Measurements from ENCODE around the gene TTC21B.

The TTC21B gene

GRCh38 chr2:165852394-165852793, 101.2 kb downstream of the TTC21B start:
- Histone ChIP-seq H3K4me1 (ENCODE audit: control insufficient read depth in 5 of 5, insufficient read depth in 5 of 5, low read length in 5 of 5) (no peaks in the 10 kb centered on the region), H3K36me3 (ENCODE audit: control insufficient read depth in 5 of 5, insufficient read depth in 5 of 5, low read length in 5 of 5) (peaks cover 0 to 10% (median 0%) of the 10 kb centered on the region in 5 donors), H3K27me3 (ENCODE audit: control insufficient read depth in 5 of 5, insufficient read depth in 4 of 5, low read length in 5 of 5) (no peaks in the 10 kb centered on the region), H3K9me3 (ENCODE audit: control insufficient read depth in 5 of 5, low read length in 5 of 5) (peaks cover 0 to 6% (median 0%) of the 10 kb centered on the region in 5 donors), H3K4me3 (ENCODE audit: low read depth in 1 of 5, low read length in 5 of 5) (no peak overlapping the region), H3K9ac (ENCODE audit: low read length in 5 of 5) (no peak overlapping the region), H3K27ac (ENCODE audit: low read depth, low read length) (no peak overlapping the region)

- Histone ChIP-seq H3K9me3 (ENCODE audit: control insufficient read depth in 5 of 5, low read length in 5 of 5) (no peaks in the 10 kb centered on the region), H3K4me1 (ENCODE audit: control insufficient read depth in 5 of 5, insufficient read depth in 5 of 5, low read length in 5 of 5) (no peaks in the 10 kb centered on the region), H3K4me3 (ENCODE audit: low read depth in 1 of 5, low read length in 5 of 5) (no peak overlapping the region), H3K27me3 (ENCODE audit: control insufficient read depth in 5 of 5, insufficient read depth in 4 of 5, low read length in 5 of 5) (no peaks in the 10 kb centered on the region), H3K9ac (ENCODE audit: low read length in 5 of 5) (no peak overlapping the region), H3K36me3 (ENCODE audit: control insufficient read depth in 5 of 5, insufficient read depth in 5 of 5, low read length in 5 of 5) (peaks cover 0 to 4% (median 0%) of the 10 kb centered on the region in 5 donors), H3K27ac (ENCODE audit: low read depth, low read length) (no peak overlapping the region)
These were observed 106.6 kb downstream of the TTC21B start for GRCh38 chr2:165847001-165847400.

GRCh38 chr2:165846056-165846455, 107.5 kb downstream of the TTC21B start:
- Histone ChIP-seq H3K27ac (ENCODE audit: low read depth, low read length) (no peak overlapping the region), H3K4me3 (ENCODE audit: low read depth in 1 of 5, low read length in 5 of 5) (no peak overlapping the region), H3K4me1 (ENCODE audit: control insufficient read depth in 5 of 5, insufficient read depth in 5 of 5, low read length in 5 of 5) (no peaks in the 10 kb centered on the region), H3K36me3 (ENCODE audit: control insufficient read depth in 5 of 5, insufficient read depth in 5 of 5, low read length in 5 of 5) (peaks cover 0 to 4% (median 0%) of the 10 kb centered on the region in 5 donors), H3K27me3 (ENCODE audit: control insufficient read depth in 5 of 5, insufficient read depth in 4 of 5, low read length in 5 of 5) (no peaks in the 10 kb centered on the region), H3K9me3 (ENCODE audit: control insufficient read depth in 5 of 5, low read length in 5 of 5) (no peaks in the 10 kb centered on the region), H3K9ac (ENCODE audit: low read length in 5 of 5) (no peak overlapping the region)

GRCh38 chr2:165844216-165844615, 109.4 kb downstream of the TTC21B start:
- no peaks in the 10 kb centered on the region for H3K4me1 ChIP-seq (ENCODE audit: control insufficient read depth in 5 of 5, insufficient read depth in 5 of 5, low read length in 5 of 5)
- no peaks in the 10 kb centered on the region for H3K9me3 ChIP-seq (ENCODE audit: control insufficient read depth in 5 of 5, low read length in 5 of 5)
- no peaks in the 10 kb centered on the region for H3K27me3 ChIP-seq (ENCODE audit: control insufficient read depth in 5 of 5, insufficient read depth in 4 of 5, low read length in 5 of 5)
- H3K4me3 ChIP-seq (ENCODE audit: low read depth in 1 of 5, low read length in 5 of 5) = no peak overlapping the region
- H3K9ac ChIP-seq (ENCODE audit: low read length in 5 of 5) = no peak overlapping the region
- no peak overlapping the region for H3K27ac ChIP-seq (ENCODE audit: low read depth, low read length)
- peaks cover 0 to 4% (median 0%) of the 10 kb centered on the region in 5 donors for H3K36me3 ChIP-seq (ENCODE audit: control insufficient read depth in 5 of 5, insufficient read depth in 5 of 5, low read length in 5 of 5)

- H3K4me1 ChIP-seq (ENCODE audit: control insufficient read depth in 5 of 5, insufficient read depth in 5 of 5, low read length in 5 of 5) = no peaks in the 10 kb centered on the region
- H3K27me3 ChIP-seq (ENCODE audit: control insufficient read depth in 5 of 5, insufficient read depth in 4 of 5, low read length in 5 of 5) = no peaks in the 10 kb centered on the region
- no peak overlapping the region for H3K27ac ChIP-seq (ENCODE audit: low read depth, low read length)
- H3K9me3 ChIP-seq (ENCODE audit: control insufficient read depth in 5 of 5, low read length in 5 of 5) = no peaks in the 10 kb centered on the region
- no peak overlapping the region for H3K4me3 ChIP-seq (ENCODE audit: low read depth in 1 of 5, low read length in 5 of 5)
- H3K9ac ChIP-seq (ENCODE audit: low read length in 5 of 5) = no peak overlapping the region
- H3K36me3 ChIP-seq (ENCODE audit: control insufficient read depth in 5 of 5, insufficient read depth in 5 of 5, low read length in 5 of 5) = peaks cover 0 to 4% (median 0%) of the 10 kb centered on the region in 5 donors
These were observed 110.2 kb downstream of the TTC21B start for GRCh38 chr2:165843351-165843750.

- Histone ChIP-seq H3K27me3 (ENCODE audit: control insufficient read depth in 5 of 5, insufficient read depth in 4 of 5, low read length in 5 of 5) (no peaks in the 10 kb centered on the region), H3K4me1 (ENCODE audit: control insufficient read depth in 5 of 5, insufficient read depth in 5 of 5, low read length in 5 of 5) (no peaks in the 10 kb centered on the region), H3K4me3 (ENCODE audit: low read depth in 1 of 5, low read length in 5 of 5) (no peak overlapping the region), H3K36me3 (ENCODE audit: control insufficient read depth in 5 of 5, insufficient read depth in 5 of 5, low read length in 5 of 5) (peaks cover 0 to 4% (median 0%) of the 10 kb centered on the region in 5 donors), H3K27ac (ENCODE audit: low read depth, low read length) (no peak overlapping the region), H3K9ac (ENCODE audit: low read length in 5 of 5) (no peak overlapping the region), H3K9me3 (ENCODE audit: control insufficient read depth in 5 of 5, low read length in 5 of 5) (no peaks in the 10 kb centered on the region)
These were observed 113.1 kb downstream of the TTC21B start for GRCh38 chr2:165840333-165840958.

- Histone ChIP-seq H3K27me3 (ENCODE audit: control insufficient read depth in 5 of 5, insufficient read depth in 4 of 5, low read length in 5 of 5) (no peaks in the 10 kb centered on the region), H3K9ac (ENCODE audit: low read length in 5 of 5) (no peak overlapping the region), H3K4me1 (ENCODE audit: control insufficient read depth in 5 of 5, insufficient read depth in 5 of 5, low read length in 5 of 5) (no peaks in the 10 kb centered on the region), H3K27ac (ENCODE audit: low read depth, low read length) (no peak overlapping the region), H3K36me3 (ENCODE audit: control insufficient read depth in 5 of 5, insufficient read depth in 5 of 5, low read length in 5 of 5) (peaks cover 0 to 4% (median 0%) of the 10 kb centered on the region in 5 donors), H3K9me3 (ENCODE audit: control insufficient read depth in 5 of 5, low read length in 5 of 5) (no peaks in the 10 kb centered on the region), H3K4me3 (ENCODE audit: low read depth in 1 of 5, low read length in 5 of 5) (no peak overlapping the region)
These were observed 114.0 kb downstream of the TTC21B start for GRCh38 chr2:165839610-165840009.

GRCh38 chr2:165837122-165837521, 116.5 kb downstream of the TTC21B start:
- Histone ChIP-seq H3K4me1 (ENCODE audit: control insufficient read depth in 5 of 5, insufficient read depth in 5 of 5, low read length in 5 of 5) (no peaks in the 10 kb centered on the region), H3K9ac (ENCODE audit: low read length in 5 of 5) (no peak overlapping the region), H3K4me3 (ENCODE audit: low read depth in 1 of 5, low read length in 5 of 5) (no peak overlapping the region), H3K27ac (ENCODE audit: low read depth, low read length) (no peak overlapping the region), H3K27me3 (ENCODE audit: control insufficient read depth in 5 of 5, insufficient read depth in 4 of 5, low read length in 5 of 5) (no peaks in the 10 kb centered on the region), H3K9me3 (ENCODE audit: control insufficient read depth in 5 of 5, low read length in 5 of 5) (no peaks in the 10 kb centered on the region), H3K36me3 (ENCODE audit: control insufficient read depth in 5 of 5, insufficient read depth in 5 of 5, low read length in 5 of 5) (no peaks in the 10 kb centered on the region)

- H3K36me3 ChIP-seq (ENCODE audit: control insufficient read depth in 5 of 5, insufficient read depth in 5 of 5, low read length in 5 of 5) = no peaks in the 10 kb centered on the region
- H3K27me3 ChIP-seq (ENCODE audit: control insufficient read depth in 5 of 5, insufficient read depth in 4 of 5, low read length in 5 of 5) = no peaks in the 10 kb centered on the region
- H3K27ac ChIP-seq (ENCODE audit: low read depth, low read length) = no peak overlapping the region
- no peak overlapping the region for H3K9ac ChIP-seq (ENCODE audit: low read length in 5 of 5)
- no peak overlapping the region for H3K4me3 ChIP-seq (ENCODE audit: low read depth in 1 of 5, low read length in 5 of 5)
- H3K4me1 ChIP-seq (ENCODE audit: control insufficient read depth in 5 of 5, insufficient read depth in 5 of 5, low read length in 5 of 5) = no peaks in the 10 kb centered on the region
- no peaks in the 10 kb centered on the region for H3K9me3 ChIP-seq (ENCODE audit: control insufficient read depth in 5 of 5, low read length in 5 of 5)
These were observed 118.2 kb downstream of the TTC21B start for GRCh38 chr2:165835363-165835762.

- H3K4me3 ChIP-seq (ENCODE audit: low read depth in 1 of 5, low read length in 5 of 5) = no peak overlapping the region
- no peak overlapping the region for H3K9ac ChIP-seq (ENCODE audit: low read length in 5 of 5)
- no peaks in the 10 kb centered on the region for H3K4me1 ChIP-seq (ENCODE audit: control insufficient read depth in 5 of 5, insufficient read depth in 5 of 5, low read length in 5 of 5)
- H3K36me3 ChIP-seq (ENCODE audit: control insufficient read depth in 5 of 5, insufficient read depth in 5 of 5, low read length in 5 of 5) = no peaks in the 10 kb centered on the region
- H3K27me3 ChIP-seq (ENCODE audit: control insufficient read depth in 5 of 5, insufficient read depth in 4 of 5, low read length in 5 of 5) = no peaks in the 10 kb centered on the region
- no peaks in the 10 kb centered on the region for H3K9me3 ChIP-seq (ENCODE audit: control insufficient read depth in 5 of 5, low read length in 5 of 5)
- H3K27ac ChIP-seq (ENCODE audit: low read depth, low read length) = no peak overlapping the region
These were observed 120.4 kb downstream of the TTC21B start for GRCh38 chr2:165833156-165833555.
